ENCODE data around the gene ANKRD18B.
"Not testable (repeated sequence)": the region's sequence is repeated elsewhere in the genome, so short reads cannot be mapped to it uniquely, and the experiment has no call there.

Gene ANKRD18B

GRCh38 chr9:33611358-33611757 lies 87.3 kb downstream of the ANKRD18B start:
- DNase-seq (ENCODE audit: low read depth) = no peak

- DNase-seq (ENCODE audit: low read depth) = not testable (repeated sequence)
These were observed 88.4 kb downstream of the ANKRD18B start for GRCh38 chr9:33612410-33612809.

- no peak for DNase-seq (ENCODE audit: low read depth)
These were observed 90.1 kb downstream of the ANKRD18B start for GRCh38 chr9:33614001-33614687.

GRCh38 chr9:33618370-33618769 lies 94.3 kb downstream of the ANKRD18B start:
- DNase-seq (ENCODE audit: low read depth) = not testable (repeated sequence)

GRCh38 chr9:33619666-33620404 lies 95.8 kb downstream of the ANKRD18B start:
- peak; percentile 52 for DNase-seq (ENCODE audit: low read depth)

- peak; percentile 62 for DNase-seq (ENCODE audit: low read depth)
These were observed 96.8 kb downstream of the ANKRD18B start for GRCh38 chr9:33620738-33621439.

Measured in GM04503 (cell line).